HepG2 (cell line): Measurements from ENCODE around the gene ZNF782. TPM values are rescaled to one million over a fixed set of nuclear protein-coding genes. Genes with fewer than 3 reads are reported as not detected.

ENCODE experiments used
- ATAC-seq: fragments of 200-7000 bp; cut with Tn5 transposase; 3 replicates; pipeline ENCODE4 v1.9.1; 2020; ENCODE audit warnings: mild to moderate bottlenecking, moderate library complexity
- BruUV-seq: library from RNA; stranded (reverse); fragments of 400-500 nt; replicated peaks from 2 replicates; lab custom pipeline; 2021; lab: Mats Ljungman, UMichigan
- CTCF ChIA-PET: fragments of 300-600 bp; formaldehyde crosslinking; extraction: SDS; loops from one replicate; lab custom pipeline; 2021; ENCODE audit warnings: low total read pairs, inconsistent platforms, low intra/inter-chr PET ratio; lab: Yijun Ruan, JAX
- POLR2A ChIA-PET: fragments of 350-600 bp; sonication (Branson Sonifier 250); formaldehyde crosslinking; loops from one replicate; lab custom pipeline; 2020; ENCODE audit warnings: antibody characterized with exemption, inconsistent platforms; lab: Yijun Ruan, JAX
- DNase-seq: peaks from one replicate; pipeline ENCODE4 v3.0.0-alpha.2; 2015; ENCODE audit warnings: low spot score
- FAIRE-seq: peaks from 3 replicates; lab custom pipeline; 2011; peaks lifted over from hg19 to GRCh38; lab: Jason Lieb, UNC
- H2AFZ ChIP-seq: one replicate; pipeline ENCODE4 v1.6.1; 2011; ENCODE audit warnings: low read length, inconsistent platforms
- H3K27ac ChIP-seq: fragments of 300-600 bp; 3 replicates; pipeline ENCODE4 v1.8.0; 2011; ENCODE audit warnings: mixed run types, mild to moderate bottlenecking, mixed read lengths, low read length, inconsistent platforms; ENCODE audit not compliant: insufficient read depth; ENCODE audit errors: extremely low read length
- H3K27me3 ChIP-seq, 2 experiments: fragments of 200-600 bp in 1 of 2; 2 replicates in 1 of 2; 3 replicates in 1 of 2; pipeline versions ENCODE4 v1.6.0 to v1.8.0; 2011; ENCODE audit warnings: low read length in 2 of 2, mild to moderate bottlenecking in 2 of 2, moderate library complexity in 2 of 2, inconsistent platforms in 1 of 2; ENCODE audit not compliant: insufficient read depth in 2 of 2, control insufficient read depth in 1 of 2
- H3K36me3 ChIP-seq, 2 experiments: fragments of 200-600 bp in 1 of 2; replicated peaks in 1 of 2; 2 replicates in 1 of 2; 3 replicates in 1 of 2; pipeline versions ENCODE4 v1.5.1 to v1.8.0; 2011; ENCODE audit warnings: low read length in 2 of 2, inconsistent platforms in 1 of 2; ENCODE audit not compliant: insufficient read depth in 2 of 2, control insufficient read depth in 1 of 2
- H3K4me1 ChIP-seq: 2 replicates; pipeline ENCODE4 v1.5.1; 2012; ENCODE audit warnings: low read length, inconsistent platforms; ENCODE audit not compliant: insufficient read depth
- H3K4me2 ChIP-seq: 2 replicates; pipeline ENCODE4 v1.6.0; 2011; ENCODE audit warnings: low read depth, low read length, inconsistent platforms
- H3K4me3 ChIP-seq, 3 experiments: fragments of 200-600 bp in 1 of 3; sonication (generic), shearing (Covaris generic) in 1 of 3; replicated peaks in 1 of 3; 2 replicates each; pipeline ENCODE4 v1.5.1; 2011 to 2016; ENCODE audit warnings: low read length in 3 of 3, inconsistent platforms in 2 of 3, low read depth in 2 of 3, mild to moderate bottlenecking in 2 of 3, control low read depth in 1 of 3, mixed read lengths in 1 of 3; ENCODE audit not compliant: insufficient read depth in 1 of 3
- H3K79me2 ChIP-seq: one replicate; pipeline ENCODE4 v1.6.1; 2011; ENCODE audit warnings: low read length, inconsistent platforms; ENCODE audit not compliant: insufficient read depth
- H3K9ac ChIP-seq: 2 replicates; pipeline ENCODE4 v1.6.0; 2011; ENCODE audit warnings: mild to moderate bottlenecking, low read depth, low read length, inconsistent platforms; ENCODE audit not compliant: insufficient read depth
- H3K9me3 ChIP-seq: 2 replicates; pipeline ENCODE4 v1.5.1; 2012; ENCODE audit warnings: mild to moderate bottlenecking, low read length
- H4K20me1 ChIP-seq: 2 replicates; pipeline ENCODE4 v1.6.0; 2011; ENCODE audit warnings: inconsistent platforms, mild to moderate bottlenecking, low read length, moderate library complexity; ENCODE audit not compliant: insufficient read depth
- CENPBD1 ChIP-seq: sonication (generic); formaldehyde crosslinking; IDR thresholded peaks from 2 replicates; pipeline ENCODE4 v1.8.0; 2022; ENCODE audit warnings: missing genetic modification reagents, low read depth, mild to moderate bottlenecking, borderline replicate concordance
- FOXA1 ChIP-seq, 2 experiments: fragments of 450-650 bp in 1 of 2; sonication (generic) in 1 of 2; formaldehyde crosslinking in 1 of 2; IDR thresholded peaks; 2 replicates each; pipeline versions ENCODE4 v1.4.0 to v1.6.1; 2016 to 2020; ENCODE audit warnings: missing genetic modification reagents in 1 of 2
- GLI4 ChIP-seq: sonication (generic); formaldehyde crosslinking; IDR thresholded peaks from 2 replicates; pipeline ENCODE4 v1.5.1; 2020; ENCODE audit warnings: missing genetic modification reagents, mild to moderate bottlenecking, moderate library complexity, borderline replicate concordance
- RNF2 ChIP-seq: fragments of 450-650 bp; conservative IDR thresholded peaks from 2 replicates; pipeline ENCODE4 v1.6.1; 2016; ENCODE audit warnings: low read depth
- SP140L ChIP-seq: sonication (generic); formaldehyde crosslinking; IDR thresholded peaks from 2 replicates; pipeline ENCODE4 v1.4.0; 2020; ENCODE audit warnings: missing genetic modification reagents, borderline replicate concordance
- THAP11 ChIP-seq: IDR thresholded peaks from 2 replicates; pipeline ENCODE4 v1.6.1; 2016; ENCODE audit warnings: missing biosample characterization, missing genetic modification reagents
- ZBTB34 ChIP-seq: sonication (generic); formaldehyde crosslinking; IDR thresholded peaks from 2 replicates; pipeline ENCODE4 v1.8.0; 2022; ENCODE audit warnings: mild to moderate bottlenecking, missing genetic modification reagents
- ZNF646 ChIP-seq: sonication (generic); formaldehyde crosslinking; IDR thresholded peaks from 2 replicates; pipeline ENCODE4 v1.9.0; 2021; ENCODE audit warnings: mild to moderate bottlenecking, missing genetic modification reagents
- WGBS: methylation state at CpG from one replicate; pipeline ENCODE4 v1.1.6; 2017; ENCODE audit warnings: low lambda C conversion rate; 5-methylcytosine and 5-hydroxymethylcytosine counted together
- in situ Hi-C: cut with HindIII; loops from 2 replicates; pipeline ENCODE4 v1.10.0; 2017; ENCODE audit warnings: low pct_unique_long_range_greater_than_20kb; ENCODE audit not compliant: extremely low pct_ligation_motif_present
- intact Hi-C: fragments of 100-400 bp; cut with micrococcal nuclease; formaldehyde crosslinking; loops from one replicate; pipeline ENCODE4 v1.10.0; 2022; ENCODE audit not compliant: unreplicated experiment
- polyA plus RNA-seq, 8 experiments: library from polyadenylated mRNA; depleted of rRNA in 3 of 8; stranded (reverse) in 7 of 8; unstranded in 1 of 8; fragments of >200 nt; fragmentation: Illumina TruSeq in 4 of 8; extraction: Trizol in 4 of 8; gene quantifications; 2 replicates each; pipeline versions ENCODE4 v1.2.1 to v1.2.3, GENCODE V29; 2011 to 2016; ENCODE audit warnings: low read depth in 4 of 8, missing spikeins in 1 of 8, mixed read lengths in 1 of 8; ENCODE audit not compliant: insufficient read depth in 1 of 8
- total RNA-seq, 5 experiments: library from RNA; depleted of rRNA; stranded (reverse); fragments of >200 nt; fragmentation: Illumina TruSeq; extraction: Trizol; gene quantifications; 2 replicates each; pipeline ENCODE4 v1.2.3, GENCODE V29; 2016; ENCODE audit warnings: low read depth in 1 of 5

The ZNF782 gene
- total and polyA plus RNA-seq, 2 of the 13 experiments (the other 11 are each of a cell fraction or from before 2014, with no cell fraction given): 1.4 to 4.9 TPM

- H3K36me3 ChIP-seq: peaks cover 4% of the 10 kb centered on the region in 2 experiments; a peak in 2 of 5 replicates
- H3K4me2 ChIP-seq: no peak overlapping the region
- in situ Hi-C loops: no loop called here
- no peak overlapping the region for H3K4me3 ChIP-seq
- no peak overlapping the region for H3K27ac ChIP-seq
- ATAC-seq (no peak), DNase-seq (no peak), FAIRE-seq (no peak)
- BruUV-seq: no TSS peak
- no peaks in the 10 kb centered on the region for H3K4me1 ChIP-seq
- no peaks in the 10 kb centered on the region for H3K27me3 ChIP-seq
- intact Hi-C loops: no loop called here
- H2AFZ ChIP-seq: no peak overlapping the region
- CTCF ChIA-PET: no interaction called here
- H4K20me1 ChIP-seq: no peaks in the 10 kb centered on the region
- H3K9me3 ChIP-seq: no peaks in the 10 kb centered on the region
- H3K79me2 ChIP-seq: no peaks in the 10 kb centered on the region
- TF ChIP-seq ZBTB34 (no peak), SP140L (no peak), ZNF646 (no peak), GLI4 (CRISPR knock-in tag) (no peak), THAP11 (CRISPR knock-in tag) (no peak), FOXA1 (IDR thresholded peaks at IDR 0.05) (no peak), FOXA1 (CRISPR knock-in tag; IDR thresholded peaks at IDR 0.05) (no peak), RNF2 (no peak), CENPBD1 (CRISPR knock-in tag) (no peak)
- POLR2A ChIA-PET: interaction anchor here (0.5 kb wide), 1 partner anchor 16 kb away, joined by 3 read pairs; no protein-coding TSS in a partner anchor
- H3K9ac ChIP-seq: no peak overlapping the region
- 96% methylated on average over 4 of the region's 7 CpGs for WGBS
Measured at GRCh38 chr9:96892131-96892530, 37.8 kb upstream of the ZNF782 start.
